ENCODE measurements around the gene TOP2B.

TOP2B gene

DNA sequence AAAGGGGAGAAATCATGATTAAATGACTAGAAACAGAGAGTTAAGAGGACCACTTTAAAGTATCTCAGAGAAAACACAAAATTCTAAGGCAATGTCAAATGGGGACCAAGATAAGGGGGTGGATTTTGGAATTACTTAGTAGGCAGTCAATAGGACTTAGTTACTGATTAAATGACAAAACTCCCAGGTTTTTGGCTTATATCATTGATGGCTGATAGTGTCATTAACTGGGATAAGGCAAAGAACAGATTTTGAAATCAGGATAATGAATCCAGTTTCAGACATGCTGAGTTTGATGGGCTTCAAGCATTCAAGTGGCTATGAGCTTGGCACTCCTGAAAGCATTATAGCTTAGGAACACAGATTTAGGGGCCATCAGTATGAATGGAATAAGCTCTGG is 53.9 kb downstream of the TOP2B start:
- DNase-seq = no peak

DNA sequence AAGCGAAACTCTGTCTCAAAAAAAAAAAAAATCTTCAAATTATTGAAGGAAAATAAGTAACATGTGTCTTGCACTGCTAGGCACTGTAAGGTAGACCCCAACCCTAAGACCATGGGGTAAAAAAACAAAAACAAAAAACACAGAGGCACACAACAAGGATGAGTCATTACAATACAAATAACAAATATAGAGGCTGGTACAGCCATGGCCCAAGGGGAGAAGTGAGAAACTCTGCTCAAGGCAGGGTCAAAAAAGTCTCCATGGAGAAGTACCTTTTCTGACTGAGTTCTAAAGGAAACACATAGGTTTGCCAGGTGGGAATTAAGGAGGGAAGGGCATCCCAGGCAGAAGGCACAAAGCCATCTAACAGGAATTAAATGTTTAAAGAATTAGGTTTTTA is 54.5 kb downstream of the TOP2B start:
- no peak for DNase-seq

DNA sequence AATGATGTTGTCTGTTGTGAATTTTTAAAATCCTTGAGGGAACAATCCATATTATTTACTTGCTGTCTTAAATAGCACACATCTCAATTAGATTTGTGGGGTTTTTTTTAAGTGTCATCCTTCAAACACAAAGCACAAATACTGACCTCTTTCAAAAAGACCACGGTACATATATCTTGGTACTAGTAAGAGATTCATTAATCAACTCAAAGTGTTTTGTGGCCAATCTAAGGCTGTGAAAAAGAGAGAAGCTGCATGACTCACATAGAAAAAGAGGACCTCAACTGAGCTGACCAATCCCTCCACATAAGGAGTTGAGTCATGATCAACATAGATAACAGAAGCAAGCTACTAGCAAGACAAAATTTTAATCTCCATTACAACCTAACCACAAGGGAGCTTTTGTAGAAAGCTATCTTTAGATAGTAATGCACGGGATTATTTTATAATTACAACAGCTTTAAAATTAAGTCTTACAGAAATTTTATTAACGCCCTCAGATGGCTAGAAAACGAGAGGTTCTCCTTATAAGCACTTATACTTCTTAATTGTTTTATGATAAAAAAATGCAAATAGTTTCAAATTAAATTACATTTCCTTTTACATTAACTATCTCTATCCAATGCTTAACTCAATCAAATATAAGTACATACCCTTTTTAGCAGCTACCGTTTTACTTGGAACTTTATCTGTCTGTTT is 60.5 kb downstream of the TOP2B start:
- peak in 1 of 2 donors; percentile 7 for DNase-seq

DNA sequence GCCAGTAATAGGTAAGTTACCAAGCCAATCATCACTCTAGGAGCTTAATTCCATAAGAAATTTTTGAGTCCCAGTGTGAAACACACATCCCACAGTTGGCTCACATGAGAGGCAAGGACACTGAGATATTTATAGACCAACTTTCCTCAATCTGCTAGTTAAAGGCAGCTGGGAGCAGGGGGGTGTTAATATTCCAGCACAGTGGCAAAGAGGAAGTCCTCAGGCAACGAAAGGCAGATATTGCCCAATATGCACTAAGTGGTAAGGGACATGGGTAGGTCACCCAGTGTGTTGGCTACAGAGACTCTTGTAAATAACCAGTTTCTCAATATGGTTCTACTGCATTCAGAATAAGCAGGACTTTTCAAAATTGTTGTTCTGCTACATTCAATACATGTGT is 61.0 kb downstream of the TOP2B start:
- peak in 1 of 2 donors; percentile 14 for DNase-seq

DNA sequence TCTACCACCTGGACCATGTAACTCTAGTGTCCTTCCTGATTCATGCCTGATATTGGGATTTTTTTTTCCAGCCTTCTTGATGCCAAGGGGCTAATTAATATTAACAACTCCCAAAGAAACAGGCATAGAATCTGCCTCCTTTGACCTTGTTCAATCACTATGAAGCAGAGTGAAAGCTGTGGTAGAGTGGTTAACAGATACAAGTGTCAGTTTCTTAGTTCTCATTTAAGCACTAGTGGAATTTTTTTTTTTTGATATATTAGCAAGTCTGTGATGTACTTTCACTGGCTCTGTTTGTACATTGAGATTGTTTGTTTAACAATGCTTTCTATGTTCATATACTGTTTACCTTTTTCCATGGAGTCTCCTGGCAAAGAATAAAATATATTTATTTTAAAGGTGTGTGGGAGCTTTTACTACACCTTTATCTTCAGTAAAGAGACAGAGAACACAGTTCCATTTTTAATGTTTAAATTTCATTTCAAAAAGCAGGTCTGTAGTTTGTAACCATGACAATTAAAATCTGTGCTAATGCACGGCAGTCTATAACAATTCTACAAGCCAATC is 67.1 kb downstream of the TOP2B start:
- no peak for DNase-seq

DNA sequence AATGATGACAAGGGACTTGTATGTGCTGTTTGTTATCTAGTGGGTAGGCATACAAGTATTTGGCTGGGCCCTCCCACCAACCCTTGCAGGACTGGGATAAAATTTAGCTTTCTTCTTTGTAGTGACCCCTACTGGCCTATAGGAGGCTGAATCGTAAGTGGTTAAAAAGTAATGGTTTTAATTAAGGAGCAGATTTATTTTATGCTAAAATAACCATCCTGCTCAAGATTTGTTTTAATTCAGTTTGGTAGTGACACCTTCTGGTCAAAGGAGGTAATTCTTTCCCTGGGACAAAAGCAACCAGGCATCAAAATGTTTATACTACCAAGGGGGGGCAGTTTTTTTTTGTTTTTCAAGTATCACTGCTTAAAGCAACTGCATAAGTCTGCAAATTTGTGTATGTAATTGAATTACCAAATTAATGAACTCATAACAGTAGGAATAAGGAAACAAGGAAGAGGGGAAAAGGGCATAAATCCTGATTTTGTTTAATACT is 70.7 kb downstream of the TOP2B start:
- DNase-seq = peak in 1 of 2 donors; percentile 44

DNA sequence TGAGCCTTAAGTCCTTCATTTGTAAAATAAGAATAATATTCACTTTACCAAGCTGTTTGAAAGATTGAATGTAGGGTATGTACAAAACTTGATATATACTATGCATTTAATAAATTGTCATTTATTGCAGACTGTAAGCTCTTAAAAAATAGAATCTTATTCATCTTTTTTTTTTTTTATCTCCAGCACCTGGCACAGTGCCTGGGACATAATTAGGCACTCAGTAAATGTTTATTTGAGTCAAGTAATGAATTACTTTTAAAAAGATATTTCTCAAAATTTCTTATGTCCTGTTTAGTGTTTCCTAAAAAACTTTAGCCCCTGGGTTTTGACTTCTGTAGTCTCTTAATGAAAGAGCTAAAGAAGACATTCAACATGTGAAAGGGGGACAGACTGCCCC is 71.7 kb downstream of the TOP2B start:
- DNase-seq = no peak

DNA sequence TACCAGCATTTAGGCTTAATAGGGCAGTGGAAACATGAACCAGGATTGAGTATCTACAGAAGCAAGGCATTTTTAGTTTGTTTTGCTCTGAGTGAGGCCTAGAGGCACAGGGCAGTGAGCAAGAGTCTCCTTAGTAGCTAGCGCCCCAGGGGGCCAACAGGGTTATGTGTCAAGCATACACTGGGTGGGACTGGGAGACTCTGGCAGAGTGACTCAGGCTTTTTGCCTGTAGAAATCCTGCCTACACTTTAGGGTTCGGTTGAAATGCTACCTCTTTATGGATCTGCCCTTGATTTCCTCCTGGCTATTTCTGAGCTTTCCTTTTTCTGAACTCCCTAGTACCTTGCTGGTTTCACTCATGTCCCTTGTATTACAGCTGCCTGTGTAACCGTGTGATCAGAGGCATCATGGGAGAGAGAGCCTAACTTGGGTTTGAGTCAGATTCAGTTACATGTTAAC is 72.2 kb downstream of the TOP2B start:
- no peak for DNase-seq

DNA sequence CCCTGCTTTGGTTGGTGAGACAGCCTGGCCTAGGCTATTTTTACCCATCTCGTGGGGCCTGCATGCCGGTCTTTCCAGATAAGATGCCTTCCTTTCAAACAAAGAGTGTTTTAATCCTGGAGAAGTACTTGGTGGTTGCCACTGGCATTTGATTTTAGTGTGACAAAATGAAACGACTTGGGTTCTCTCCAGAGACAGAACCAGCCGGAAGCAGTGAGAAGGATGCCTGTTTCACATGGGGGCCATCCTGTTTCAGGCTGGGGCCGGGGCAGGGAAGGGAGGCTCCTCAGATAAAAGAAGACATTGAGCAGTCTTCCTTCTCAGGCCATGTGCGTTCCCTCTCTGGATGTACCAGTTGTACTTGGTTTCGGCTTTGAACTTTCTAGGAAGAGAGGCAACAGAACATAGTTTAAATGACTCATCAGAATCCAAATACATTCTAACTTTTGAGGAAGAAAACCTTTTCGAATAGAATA is 74.9 kb downstream of the TOP2B start:
- no peak for DNase-seq

DNA sequence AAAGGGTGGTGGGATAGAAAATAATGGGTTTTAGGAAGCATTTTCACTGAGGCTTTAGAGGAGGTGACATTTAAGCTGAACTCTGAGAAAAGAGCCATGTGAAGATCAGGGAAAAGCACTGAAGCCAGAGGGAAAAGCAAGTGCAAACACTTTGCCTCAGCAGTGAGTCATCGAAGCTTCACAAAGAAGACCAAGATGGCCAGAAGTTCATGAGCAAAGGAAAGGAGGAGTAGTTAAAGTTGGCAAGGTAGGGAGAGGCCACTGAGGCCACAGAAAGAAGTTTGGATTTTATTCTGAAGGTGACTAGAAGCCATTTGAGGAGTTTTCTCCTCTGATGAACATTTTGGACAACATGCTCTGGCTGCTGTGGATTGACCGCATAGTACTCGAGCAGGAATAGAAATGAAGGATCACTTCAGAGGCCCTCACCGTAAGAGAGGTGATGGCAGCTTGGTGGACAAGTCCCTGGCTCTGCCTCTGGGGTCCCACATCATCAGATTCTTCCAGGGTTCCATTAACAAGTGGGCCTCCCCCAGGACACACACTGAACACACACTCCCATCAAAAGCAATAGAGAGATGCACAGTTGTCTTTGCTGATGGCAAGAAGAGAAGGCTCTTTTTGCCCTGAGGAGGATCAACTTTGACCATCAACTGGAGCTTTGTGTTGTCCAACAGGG is 75.5 kb downstream of the TOP2B start:
- no peak for DNase-seq

DNA sequence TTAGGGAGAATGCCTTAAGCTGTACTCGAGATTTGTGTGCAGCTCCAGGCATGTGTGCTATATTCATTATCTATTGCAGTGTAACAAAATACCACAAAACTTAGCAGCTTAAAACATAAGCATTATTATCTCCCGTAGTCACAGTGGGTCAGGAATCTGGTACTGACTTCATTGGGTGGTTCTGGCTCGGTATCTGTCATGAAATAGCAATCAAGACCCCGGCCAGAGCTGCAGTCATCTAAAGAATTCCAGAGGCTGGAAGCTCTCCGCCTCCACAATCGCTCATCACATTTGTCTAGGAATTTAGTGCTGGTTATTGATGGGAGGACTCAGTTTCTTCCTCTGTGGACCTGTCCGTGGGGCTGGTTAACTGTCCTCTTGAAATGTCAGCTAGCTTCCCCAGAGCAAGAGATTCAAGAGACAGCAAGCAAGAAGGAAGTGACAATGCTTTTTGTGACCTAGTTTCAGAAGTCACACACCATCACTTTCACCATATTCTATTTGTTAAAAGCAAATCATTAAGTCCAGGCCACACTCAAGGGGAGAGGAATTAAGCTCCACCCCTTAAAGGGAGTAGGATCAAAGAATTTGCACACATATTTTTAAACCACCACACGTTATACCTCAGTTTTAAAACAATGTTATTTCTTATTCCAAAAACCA is 76.1 kb downstream of the TOP2B start:
- no peak for DNase-seq

DNA sequence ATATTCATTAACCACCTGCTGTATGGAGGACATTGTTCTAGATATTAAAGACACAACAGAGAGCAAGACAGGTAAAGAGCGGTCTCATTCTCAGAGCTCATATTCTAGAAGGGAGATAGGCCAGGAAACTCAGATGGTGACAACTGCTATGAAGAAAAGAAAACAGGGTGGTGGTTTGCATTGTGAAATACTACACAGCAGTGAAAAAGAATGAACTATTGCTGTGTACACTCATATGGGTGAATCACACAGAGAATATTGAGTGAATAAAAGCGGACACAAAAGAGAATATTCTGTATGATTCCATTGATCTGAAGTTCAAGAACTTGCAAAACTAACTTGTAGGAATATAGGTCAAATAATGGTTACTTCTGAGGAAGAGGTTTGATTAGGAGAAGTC is 76.7 kb downstream of the TOP2B start:
- DNase-seq = no peak

DNA sequence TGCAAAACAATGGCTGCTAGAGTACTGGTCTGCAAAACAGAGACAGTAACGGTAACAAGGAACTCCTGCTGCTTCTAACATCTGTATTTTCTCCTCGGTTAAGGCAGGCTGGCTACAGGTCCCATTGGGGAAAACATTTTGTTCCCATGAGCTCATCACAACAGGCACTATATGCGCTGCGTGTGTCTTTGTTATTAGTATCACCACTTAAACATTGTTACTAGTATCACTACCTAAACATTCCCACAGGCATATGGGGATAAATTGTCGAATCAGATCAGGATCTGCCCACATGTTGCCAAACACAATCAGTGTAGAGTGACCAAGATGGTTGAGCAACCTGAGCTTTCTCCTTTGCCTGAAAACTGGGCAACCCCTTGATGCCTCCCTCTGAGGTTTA is 77.2 kb downstream of the TOP2B start:
- DNase-seq = no peak

DNA sequence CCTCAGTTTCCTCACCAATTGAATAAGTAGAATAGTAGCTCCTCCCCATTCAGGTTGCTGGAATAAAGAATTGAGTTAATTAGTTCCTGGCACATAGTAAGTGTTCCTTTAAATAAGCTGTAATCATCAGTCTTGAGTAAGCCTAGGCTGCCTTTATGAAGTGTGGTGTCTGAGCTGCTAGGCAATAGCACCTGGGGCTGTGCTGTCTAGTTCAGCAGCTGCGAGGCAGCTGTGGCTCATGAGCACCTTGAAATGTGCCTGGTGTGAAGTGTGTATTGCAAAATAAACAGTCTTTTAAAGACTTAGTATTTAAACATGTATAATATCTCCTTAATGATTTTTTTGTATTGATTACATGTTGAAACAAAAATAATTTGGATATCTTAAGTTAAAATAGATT is 77.6 kb downstream of the TOP2B start:
- DNase-seq = no peak

DNA sequence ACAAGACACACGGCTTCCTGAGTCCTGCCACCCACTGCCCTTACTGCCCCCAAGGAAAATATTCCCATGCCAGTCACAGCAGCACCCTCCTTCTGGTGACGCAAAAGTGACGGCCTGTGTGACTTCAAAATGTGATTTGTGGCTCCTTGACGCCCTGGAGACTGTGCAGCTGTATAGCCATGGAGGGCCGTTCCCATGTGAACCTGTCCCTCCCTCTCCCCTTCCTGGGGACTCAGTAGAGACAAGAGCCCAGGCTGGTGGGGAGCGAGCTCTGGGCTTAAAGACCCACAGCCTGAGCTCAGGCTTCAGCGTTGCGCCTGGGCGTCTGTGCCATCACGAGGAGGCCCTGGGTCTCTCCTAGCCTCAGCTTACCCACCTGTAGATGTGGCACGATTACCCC is 78.2 kb downstream of the TOP2B start:
- no peak for DNase-seq

DNA sequence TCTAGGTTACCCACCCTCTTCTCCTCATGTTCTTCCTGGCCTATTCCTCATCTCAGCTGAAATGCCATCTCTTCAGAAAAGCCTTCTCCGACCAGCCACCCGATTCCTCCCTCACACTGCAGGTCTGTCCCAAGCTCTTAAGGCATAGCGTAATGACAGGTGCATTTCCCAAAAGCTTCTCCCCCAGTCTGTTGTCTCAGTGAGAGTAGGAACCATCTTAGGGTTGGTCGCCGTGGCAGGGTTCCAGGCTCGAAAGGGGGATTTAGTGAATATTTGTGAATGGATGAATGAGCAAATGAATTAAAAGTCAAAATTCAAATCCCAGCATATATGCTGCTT is 78.6 kb downstream of the TOP2B start:
- no peak for DNase-seq

DNA sequence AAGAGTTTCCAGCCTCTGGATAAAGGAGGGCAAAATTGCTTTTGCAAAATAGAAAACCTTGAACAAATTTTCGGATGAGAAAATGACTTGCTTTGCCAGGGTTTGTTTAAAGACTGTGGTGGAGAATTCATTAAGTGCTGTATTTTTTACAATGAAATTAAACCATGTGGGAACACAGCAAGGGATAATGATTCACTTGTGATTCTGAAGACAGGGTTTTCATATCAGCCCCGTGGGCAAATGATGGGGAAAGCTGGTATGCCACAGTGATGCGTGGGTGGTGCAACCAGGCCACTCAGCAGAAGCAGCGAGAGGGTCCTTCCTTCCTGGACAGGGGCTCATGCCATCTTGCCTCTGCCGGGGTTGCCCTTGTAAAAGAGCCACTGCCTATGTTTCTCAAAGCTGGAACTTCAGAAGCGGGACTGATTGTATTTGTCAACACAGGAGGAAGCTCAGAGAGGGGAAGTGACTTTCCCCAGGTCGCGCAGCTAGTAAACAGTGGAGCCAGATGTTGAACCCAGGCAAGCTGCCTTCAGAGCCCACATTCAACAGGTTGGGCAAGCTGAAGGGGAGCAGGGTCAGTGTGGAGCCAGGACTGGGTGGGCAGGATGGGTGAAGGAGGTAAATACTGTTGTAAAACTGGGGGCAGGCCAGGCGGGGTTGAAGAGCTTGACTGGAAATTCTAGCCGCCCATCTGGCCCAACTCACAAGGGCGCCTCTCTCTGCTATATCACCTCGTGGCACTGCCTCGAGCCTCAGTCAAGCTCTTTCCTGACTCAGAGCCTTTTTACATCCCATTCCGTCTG is 79.1 kb downstream of the TOP2B start:
- no peak for DNase-seq

DNA sequence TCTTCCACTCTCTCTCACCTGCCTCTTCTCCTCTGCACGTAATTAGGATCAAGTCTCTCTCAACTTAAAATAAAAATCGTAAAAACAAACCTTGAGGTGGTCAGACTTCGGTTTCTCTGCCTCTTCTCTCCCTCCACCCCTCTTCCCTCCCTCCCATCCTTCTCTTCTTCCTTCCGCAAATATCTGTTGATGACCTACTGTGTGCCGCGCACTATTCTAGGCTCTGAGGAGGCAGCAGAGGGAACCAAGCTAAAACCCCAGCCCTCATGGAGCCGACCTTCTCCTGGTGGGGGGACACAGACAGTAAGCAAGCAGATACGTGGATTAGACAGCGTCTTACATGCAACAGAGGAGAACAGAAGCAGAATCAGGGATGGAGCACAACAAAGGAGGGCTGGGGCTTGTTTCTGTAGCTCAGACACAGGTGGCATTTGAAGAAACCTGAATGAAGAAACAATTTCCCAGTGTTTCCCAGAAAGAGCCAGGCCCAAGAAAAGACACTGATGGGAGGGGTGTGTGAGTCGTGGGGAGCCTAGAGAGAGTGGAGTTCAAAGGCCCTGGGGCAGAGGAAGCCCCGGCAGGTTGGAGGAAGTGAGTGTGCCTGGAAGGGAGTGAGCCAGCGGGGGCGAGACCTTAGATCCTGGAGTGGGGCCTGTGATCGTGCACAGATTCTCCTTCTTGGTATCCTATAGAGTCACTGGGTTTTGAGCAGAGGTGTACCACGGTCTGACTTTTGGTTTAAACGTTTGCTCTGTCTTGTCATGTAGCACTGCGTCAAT is 80.5 kb downstream of the TOP2B start:
- no peak for DNase-seq

DNA sequence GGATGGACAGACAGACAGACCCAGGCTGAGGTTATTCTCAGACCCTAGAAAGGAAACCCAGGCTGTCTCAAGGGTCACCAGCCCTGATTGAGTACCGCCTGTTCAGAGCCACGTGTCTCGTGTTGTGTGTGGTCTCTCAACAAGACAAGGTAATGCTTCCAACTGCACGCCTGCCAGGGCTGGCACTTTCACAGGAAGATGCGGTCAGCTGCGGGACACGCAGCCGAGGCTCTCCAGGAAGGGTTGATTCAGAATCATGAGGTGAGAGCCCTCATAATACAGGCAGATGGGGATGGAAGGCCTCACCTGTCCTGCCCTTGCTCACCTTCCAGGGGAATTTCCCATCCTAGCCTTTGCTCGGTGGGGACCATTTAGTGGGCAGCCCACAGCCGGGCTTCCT is 81.4 kb downstream of the TOP2B start:
- no peak for DNase-seq

DNA sequence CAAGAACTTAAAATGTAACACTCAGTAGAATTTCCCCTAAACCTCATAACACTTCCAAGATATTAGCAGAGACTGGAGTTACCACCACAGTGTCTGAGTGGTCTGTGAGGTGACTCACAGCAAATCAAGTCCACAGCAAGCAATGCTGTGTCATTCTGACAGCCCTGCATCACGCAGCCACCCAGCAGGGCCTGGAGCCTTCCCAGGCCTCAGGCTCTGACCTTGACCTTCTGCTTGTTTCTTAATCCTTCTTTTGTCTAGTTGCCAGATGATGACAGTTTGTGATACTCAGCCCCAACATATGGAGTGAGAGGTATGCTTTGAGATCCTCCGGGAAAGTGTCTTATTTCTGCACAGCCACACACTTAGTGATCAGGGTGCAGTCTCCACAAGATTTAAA is 82.5 kb downstream of the TOP2B start:
- peak in 1 of 2 donors; percentile 7 for DNase-seq

DNA sequence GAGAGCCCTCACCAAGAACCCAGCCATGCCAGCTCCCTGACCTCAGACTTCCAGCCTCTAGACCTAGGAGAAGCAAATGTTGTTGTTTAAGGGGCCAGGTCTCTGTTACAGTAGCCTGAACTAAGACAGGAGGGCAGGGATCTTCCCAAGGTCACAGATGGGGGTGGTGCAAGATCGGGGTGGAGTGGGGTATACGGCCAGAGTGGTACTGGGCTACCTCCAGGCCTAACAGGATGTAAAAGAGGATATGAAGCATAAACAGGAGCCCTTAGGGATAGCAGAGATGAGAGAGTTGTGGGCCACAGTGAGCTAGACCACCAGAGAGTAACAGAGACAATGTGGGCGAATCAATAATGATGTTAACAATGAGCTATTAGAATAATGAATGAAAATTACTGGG is 82.9 kb downstream of the TOP2B start:
- no peak for DNase-seq

DNA sequence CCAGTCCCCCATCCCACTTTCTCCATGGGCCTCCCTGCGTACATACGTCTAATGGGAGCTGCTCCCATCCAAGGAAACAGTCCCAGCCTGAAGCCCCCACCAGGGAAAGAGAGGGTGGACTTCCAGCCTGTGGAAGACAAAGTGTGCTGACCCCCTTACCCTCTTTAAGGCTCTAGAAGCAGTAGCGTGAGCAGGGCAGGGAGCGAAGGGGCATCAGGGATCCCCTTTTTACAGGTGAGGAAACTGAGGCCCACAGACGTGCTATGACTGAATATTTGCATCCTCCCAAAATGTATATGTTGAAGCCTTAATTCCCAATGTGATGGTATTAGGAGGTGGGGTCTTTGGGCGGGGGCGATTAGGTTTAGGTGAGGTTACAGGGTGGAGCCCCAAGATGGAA is 83.4 kb downstream of the TOP2B start:
- DNase-seq = no peak

Measured in CD4-positive, alpha-beta T cell treated with Interleukin-1 beta for 1 hour (primary cell).